HepG2 (cell line): ENCODE results near the gene U2AF2. TPM values are rescaled to one million over a fixed set of nuclear protein-coding genes. Genes with fewer than 3 reads are reported as not detected.

Experiments used
- GABPB1 ChIP-seq: IDR thresholded peaks from 2 replicates; pipeline ENCODE4 v1.6.1; 2016; ENCODE audit warnings: mild to moderate bottlenecking, missing genetic modification reagents, moderate library complexity, missing compliant biosample characterization
- MAFK ChIP-seq, 2 experiments: IDR thresholded peaks in 1 of 2; conservative IDR thresholded peaks in 1 of 2; 2 replicates each; pipeline ENCODE4 v1.6.1; 2011; ENCODE audit warnings: improper control_type of control experiment in 2 of 2, low read length in 2 of 2
- MIER2 ChIP-seq: IDR thresholded peaks from 2 replicates; pipeline ENCODE4 v1.6.1; 2016; ENCODE audit warnings: missing biosample characterization, missing genetic modification reagents
- NFE2L2 ChIP-seq: fragments of 150-350 bp; IDR thresholded peaks from 2 replicates; pipeline ENCODE4 v1.6.1; 2014; ENCODE audit warnings: low read length
- NPAS2 ChIP-seq: sonication (generic); formaldehyde crosslinking; IDR thresholded peaks from 2 replicates; pipeline ENCODE4 v1.8.0; 2022; ENCODE audit warnings: mild to moderate bottlenecking, missing genetic modification reagents, borderline replicate concordance
- PLRG1 ChIP-seq: fragments of 450-650 bp; conservative IDR thresholded peaks from 2 replicates; pipeline ENCODE4 v1.6.1; 2016
- RBM22 ChIP-seq: fragments of 200-400 bp; formaldehyde crosslinking; optimal IDR thresholded peaks from 2 replicates; pipeline ENCODE3; 2017; ENCODE audit warnings: mild to moderate bottlenecking, low read length, moderate library complexity
- RXRB ChIP-seq: IDR thresholded peaks from 2 replicates; pipeline ENCODE4 v1.6.1; 2016; ENCODE audit warnings: borderline replicate concordance, missing genetic modification reagents, missing compliant biosample characterization
- SIN3A ChIP-seq: IDR thresholded peaks from 2 replicates; pipeline ENCODE4 v1.6.1; 2011; ENCODE audit warnings: low read depth, mild to moderate bottlenecking, control low read depth, low read length, borderline replicate concordance
- SOX5 ChIP-seq: IDR thresholded peaks from 2 replicates; pipeline ENCODE4 v1.6.1; 2016; ENCODE audit warnings: borderline replicate concordance
- ZNF292 ChIP-seq: sonication (generic); formaldehyde crosslinking; IDR thresholded peaks from 2 replicates; pipeline ENCODE4 v1.8.1; 2022; ENCODE audit warnings: mild to moderate bottlenecking, low read depth, missing genetic modification reagents, borderline replicate concordance
- ZNF850 ChIP-seq: sonication (generic); formaldehyde crosslinking; conservative IDR thresholded peaks from 2 replicates; pipeline ENCODE4 v1.9.0; 2021; ENCODE audit warnings: mild to moderate bottlenecking, missing genetic modification reagents
- ZSCAN29 ChIP-seq: sonication (generic); formaldehyde crosslinking; conservative IDR thresholded peaks from 2 replicates; pipeline ENCODE4 v1.4.0; 2020; ENCODE audit warnings: mild to moderate bottlenecking, missing genetic modification reagents
- ZZZ3 ChIP-seq: sonication (generic); formaldehyde crosslinking; IDR thresholded peaks from 2 replicates; pipeline ENCODE4 v1.4.0; 2020; ENCODE audit warnings: missing genetic modification reagents, mild to moderate bottlenecking, borderline replicate concordance
- polyA plus RNA-seq, 8 experiments: library from polyadenylated mRNA; depleted of rRNA in 3 of 8; stranded (reverse) in 7 of 8; unstranded in 1 of 8; fragments of >200 nt; fragmentation: Illumina TruSeq in 4 of 8; extraction: Trizol in 4 of 8; gene quantifications; 2 replicates each; pipeline versions ENCODE4 v1.2.1 to v1.2.3, GENCODE V29; 2011 to 2016; ENCODE audit warnings: low read depth in 4 of 8, missing spikeins in 1 of 8, mixed read lengths in 1 of 8; ENCODE audit not compliant: insufficient read depth in 1 of 8
- total RNA-seq, 5 experiments: library from RNA; depleted of rRNA; stranded (reverse); fragments of >200 nt; fragmentation: Illumina TruSeq; extraction: Trizol; gene quantifications; 2 replicates each; pipeline ENCODE4 v1.2.3, GENCODE V29; 2016; ENCODE audit warnings: low read depth in 1 of 5
- TF ChIP-seq, protein P1 (sequence below): sonication (generic); formaldehyde crosslinking; IDR thresholded peaks from 2 replicates; pipeline ENCODE4 v1.5.0; 2020; ENCODE audit warnings: missing genetic modification reagents
- TF ChIP-seq, protein P2 (sequence below): sonication (generic); formaldehyde crosslinking; IDR thresholded peaks from 2 replicates; pipeline ENCODE4 v1.8.1; 2023; ENCODE audit warnings: mild to moderate bottlenecking, missing genetic modification reagents
- TF ChIP-seq, protein P3 (sequence below): conservative IDR thresholded peaks from 2 replicates; pipeline ENCODE4 v1.6.1; 2018; ENCODE audit warnings: missing genetic modification reagents
- TF ChIP-seq, protein P4 (sequence below): sonication (generic); formaldehyde crosslinking; IDR thresholded peaks from 2 replicates; pipeline ENCODE4 v1.8.0; 2022; ENCODE audit warnings: low read depth, missing genetic modification reagents
- TF ChIP-seq, protein P5 (sequence below): sonication (generic); formaldehyde crosslinking; conservative IDR thresholded peaks from 2 replicates; pipeline ENCODE4 v1.4.0; 2020; ENCODE audit warnings: missing genetic modification reagents
- TF ChIP-seq, protein P6 (sequence below): sonication (generic); formaldehyde crosslinking; IDR thresholded peaks from 2 replicates; pipeline ENCODE4 v1.4.0; 2020; ENCODE audit warnings: missing genetic modification reagents

U2AF2 gene
- total and polyA plus RNA-seq, 2 of the 13 experiments (the other 11 are each of a cell fraction or from before 2014, with no cell fraction given): 84.3 to 124 TPM

DNA sequence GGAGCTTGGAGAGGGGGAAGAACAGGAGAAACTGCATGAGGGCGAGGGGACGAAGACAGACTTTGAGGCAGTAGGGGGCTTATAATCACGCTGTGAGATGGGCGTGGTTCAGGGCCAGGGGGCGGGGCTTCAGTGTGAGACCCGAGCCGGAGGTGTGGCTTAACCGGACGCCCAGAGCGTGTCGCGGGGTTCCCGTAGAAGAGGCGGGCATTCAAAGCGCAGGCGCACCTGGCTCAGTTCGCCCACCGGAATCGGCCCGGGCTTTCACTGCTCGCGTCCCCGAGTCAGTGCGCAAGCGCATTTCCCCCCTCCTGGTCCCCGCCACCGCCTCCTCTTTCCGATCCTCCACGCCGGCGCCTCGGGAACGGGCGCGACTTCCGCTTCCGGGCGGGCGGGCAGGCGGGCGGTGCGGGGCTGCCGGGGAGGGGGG lies 49.6 kb upstream of the U2AF2 start (continued):
- TF ChIP-seq, protein P1, sequence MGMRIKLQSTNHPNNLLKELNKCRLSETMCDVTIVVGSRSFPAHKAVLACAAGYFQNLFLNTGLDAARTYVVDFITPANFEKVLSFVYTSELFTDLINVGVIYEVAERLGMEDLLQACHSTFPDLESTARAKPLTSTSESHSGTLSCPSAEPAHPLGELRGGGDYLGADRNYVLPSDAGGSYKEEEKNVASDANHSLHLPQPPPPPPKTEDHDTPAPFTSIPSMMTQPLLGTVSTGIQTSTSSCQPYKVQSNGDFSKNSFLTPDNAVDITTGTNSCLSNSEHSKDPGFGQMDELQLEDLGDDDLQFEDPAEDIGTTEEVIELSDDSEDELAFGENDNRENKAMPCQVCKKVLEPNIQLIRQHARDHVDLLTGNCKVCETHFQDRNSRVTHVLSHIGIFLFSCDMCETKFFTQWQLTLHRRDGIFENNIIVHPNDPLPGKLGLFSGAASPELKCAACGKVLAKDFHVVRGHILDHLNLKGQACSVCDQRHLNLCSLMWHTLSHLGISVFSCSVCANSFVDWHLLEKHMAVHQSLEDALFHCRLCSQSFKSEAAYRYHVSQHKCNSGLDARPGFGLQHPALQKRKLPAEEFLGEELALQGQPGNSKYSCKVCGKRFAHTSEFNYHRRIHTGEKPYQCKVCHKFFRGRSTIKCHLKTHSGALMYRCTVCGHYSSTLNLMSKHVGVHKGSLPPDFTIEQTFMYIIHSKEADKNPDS (CRISPR knock-in tag): no peak
- 0 out of 2 replicates have a peak, but pooled peaks have one; percentile 7 for TF ChIP-seq SOX5 (CRISPR knock-in tag)
- TF ChIP-seq, protein P2, sequence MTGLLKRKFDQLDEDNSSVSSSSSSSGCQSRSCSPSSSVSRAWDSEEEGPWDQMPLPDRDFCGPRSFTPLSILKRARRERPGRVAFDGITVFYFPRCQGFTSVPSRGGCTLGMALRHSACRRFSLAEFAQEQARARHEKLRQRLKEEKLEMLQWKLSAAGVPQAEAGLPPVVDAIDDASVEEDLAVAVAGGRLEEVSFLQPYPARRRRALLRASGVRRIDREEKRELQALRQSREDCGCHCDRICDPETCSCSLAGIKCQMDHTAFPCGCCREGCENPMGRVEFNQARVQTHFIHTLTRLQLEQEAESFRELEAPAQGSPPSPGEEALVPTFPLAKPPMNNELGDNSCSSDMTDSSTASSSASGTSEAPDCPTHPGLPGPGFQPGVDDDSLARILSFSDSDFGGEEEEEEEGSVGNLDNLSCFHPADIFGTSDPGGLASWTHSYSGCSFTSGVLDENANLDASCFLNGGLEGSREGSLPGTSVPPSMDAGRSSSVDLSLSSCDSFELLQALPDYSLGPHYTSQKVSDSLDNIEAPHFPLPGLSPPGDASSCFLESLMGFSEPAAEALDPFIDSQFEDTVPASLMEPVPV (CRISPR knock-in tag): no peak
- no peak for TF ChIP-seq NPAS2 (CRISPR knock-in tag)
- TF ChIP-seq MIER2 (CRISPR knock-in tag): no peak
- TF ChIP-seq, protein P3, sequence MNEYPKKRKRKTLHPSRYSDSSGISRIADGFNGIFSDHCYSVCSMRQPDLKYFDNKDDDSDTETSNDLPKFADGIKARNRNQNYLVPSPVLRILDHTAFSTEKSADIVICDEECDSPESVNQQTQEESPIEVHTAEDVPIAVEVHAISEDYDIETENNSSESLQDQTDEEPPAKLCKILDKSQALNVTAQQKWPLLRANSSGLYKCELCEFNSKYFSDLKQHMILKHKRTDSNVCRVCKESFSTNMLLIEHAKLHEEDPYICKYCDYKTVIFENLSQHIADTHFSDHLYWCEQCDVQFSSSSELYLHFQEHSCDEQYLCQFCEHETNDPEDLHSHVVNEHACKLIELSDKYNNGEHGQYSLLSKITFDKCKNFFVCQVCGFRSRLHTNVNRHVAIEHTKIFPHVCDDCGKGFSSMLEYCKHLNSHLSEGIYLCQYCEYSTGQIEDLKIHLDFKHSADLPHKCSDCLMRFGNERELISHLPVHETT (CRISPR knock-in tag): peak; percentile 97
- TF ChIP-seq ZNF292 (CRISPR knock-in tag): no peak
- TF ChIP-seq, protein P4, sequence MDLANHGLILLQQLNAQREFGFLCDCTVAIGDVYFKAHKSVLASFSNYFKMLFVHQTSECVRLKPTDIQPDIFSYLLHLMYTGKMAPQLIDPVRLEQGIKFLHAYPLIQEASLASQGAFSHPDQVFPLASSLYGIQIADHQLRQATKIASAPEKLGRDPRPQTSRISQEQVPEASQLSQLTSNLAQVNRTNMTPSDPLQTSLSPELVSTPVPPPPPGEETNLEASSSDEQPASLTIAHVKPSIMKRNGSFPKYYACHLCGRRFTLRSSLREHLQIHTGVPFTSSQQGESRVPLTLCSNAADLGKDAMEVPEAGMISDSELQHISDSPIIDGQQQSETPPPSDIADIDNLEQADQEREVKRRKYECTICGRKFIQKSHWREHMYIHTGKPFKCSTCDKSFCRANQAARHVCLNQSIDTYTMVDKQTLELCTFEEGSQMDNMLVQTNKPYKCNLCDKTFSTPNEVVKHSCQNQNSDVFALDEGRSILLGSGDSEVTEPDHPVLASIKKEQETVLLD (CRISPR knock-in tag): peak; percentile 98
- TF ChIP-seq, protein P5, sequence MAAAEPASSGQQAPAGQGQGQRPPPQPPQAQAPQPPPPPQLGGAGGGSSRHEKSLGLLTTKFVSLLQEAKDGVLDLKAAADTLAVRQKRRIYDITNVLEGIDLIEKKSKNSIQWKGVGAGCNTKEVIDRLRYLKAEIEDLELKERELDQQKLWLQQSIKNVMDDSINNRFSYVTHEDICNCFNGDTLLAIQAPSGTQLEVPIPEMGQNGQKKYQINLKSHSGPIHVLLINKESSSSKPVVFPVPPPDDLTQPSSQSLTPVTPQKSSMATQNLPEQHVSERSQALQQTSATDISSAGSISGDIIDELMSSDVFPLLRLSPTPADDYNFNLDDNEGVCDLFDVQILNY (CRISPR knock-in tag): 0 out of 2 replicates have a peak, but pooled peaks have one; percentile 43
- no peak for TF ChIP-seq ZSCAN29 (CRISPR knock-in tag)
- no peak for TF ChIP-seq ZZZ3 (CRISPR knock-in tag)
- TF ChIP-seq GABPB1 (CRISPR knock-in tag): peak; percentile 93
- no peak for TF ChIP-seq RBM22
- TF ChIP-seq ZNF850 (CRISPR knock-in tag): no peak
- peak; percentile 31; the same call in 1 of the 2 replicates for TF ChIP-seq RXRB
- no peak for TF ChIP-seq NFE2L2
- TF ChIP-seq, protein P6, sequence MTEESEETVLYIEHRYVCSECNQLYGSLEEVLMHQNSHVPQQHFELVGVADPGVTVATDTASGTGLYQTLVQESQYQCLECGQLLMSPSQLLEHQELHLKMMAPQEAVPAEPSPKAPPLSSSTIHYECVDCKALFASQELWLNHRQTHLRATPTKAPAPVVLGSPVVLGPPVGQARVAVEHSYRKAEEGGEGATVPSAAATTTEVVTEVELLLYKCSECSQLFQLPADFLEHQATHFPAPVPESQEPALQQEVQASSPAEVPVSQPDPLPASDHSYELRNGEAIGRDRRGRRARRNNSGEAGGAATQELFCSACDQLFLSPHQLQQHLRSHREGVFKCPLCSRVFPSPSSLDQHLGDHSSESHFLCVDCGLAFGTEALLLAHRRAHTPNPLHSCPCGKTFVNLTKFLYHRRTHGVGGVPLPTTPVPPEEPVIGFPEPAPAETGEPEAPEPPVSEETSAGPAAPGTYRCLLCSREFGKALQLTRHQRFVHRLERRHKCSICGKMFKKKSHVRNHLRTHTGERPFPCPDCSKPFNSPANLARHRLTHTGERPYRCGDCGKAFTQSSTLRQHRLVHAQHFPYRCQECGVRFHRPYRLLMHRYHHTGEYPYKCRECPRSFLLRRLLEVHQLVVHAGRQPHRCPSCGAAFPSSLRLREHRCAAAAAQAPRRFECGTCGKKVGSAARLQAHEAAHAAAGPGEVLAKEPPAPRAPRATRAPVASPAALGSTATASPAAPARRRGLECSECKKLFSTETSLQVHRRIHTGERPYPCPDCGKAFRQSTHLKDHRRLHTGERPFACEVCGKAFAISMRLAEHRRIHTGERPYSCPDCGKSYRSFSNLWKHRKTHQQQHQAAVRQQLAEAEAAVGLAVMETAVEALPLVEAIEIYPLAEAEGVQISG (CRISPR knock-in tag): peak; percentile 63; the same call in 1 of the 2 replicates
- no peak for TF ChIP-seq PLRG1
- 0 out of 2 replicates have a peak, but pooled peaks have one; percentile 0 for TF ChIP-seq SIN3A
- TF ChIP-seq MAFK (conservative IDR thresholded peaks at IDR 0.05 in 1 of 2, IDR thresholded peaks at IDR 0.05 in 1 of 2; ENCODE audit: low read length in 2 of 2): no peak
